ENCODE results near the gene PKLR.

- TF ChIP-seq TAF1 (IDR thresholded peaks at IDR 0.05; ENCODE audit: borderline replicate concordance, insufficient read depth, low read length) (no peak), REST (IDR thresholded peaks at IDR 0.05; ENCODE audit: insufficient read depth in 1 of 2, low read depth in 2 of 2, low read length in 2 of 2) (no peak)
Observed at GRCh38 chr1:155319536-155319935, 18.3 kb upstream of the PKLR start.

All from PFSK-1 (cell line).